GM12891 (cell line): Measurements from ENCODE around the gene SPX.

Experiments
- POLR2A ChIP-seq: IDR thresholded peaks from 2 replicates; pipeline ENCODE4 v1.6.1; 2011; ENCODE audit warnings: low read depth, low read length, control low read depth
- POLR2AphosphoS5 ChIP-seq: IDR thresholded peaks from 2 replicates; pipeline ENCODE4 v1.6.1; 2011; ENCODE audit warnings: low read depth, low read length, control low read depth

GRCh38 chr12:21509768-21510167, 16.3 kb upstream of the SPX start:
- TF ChIP-seq POLR2A (no peak), POLR2AphosphoS5 (no peak)
